Skeletal muscle satellite cell (primary cell): Measurements from ENCODE around the gene STIM2.

Source experiments
- H3K27me3 ChIP-seq: 2 replicates; pipeline ENCODE4 v1.7.0; 2013; ENCODE audit warnings: low read length; ENCODE audit not compliant: control insufficient read depth, insufficient read depth
- H3K36me3 ChIP-seq: 2 replicates; pipeline ENCODE4 v1.7.0; 2013; ENCODE audit warnings: mild to moderate bottlenecking, control low read depth, low read length; ENCODE audit not compliant: insufficient read depth
- H3K4me1 ChIP-seq: 2 replicates; pipeline ENCODE4 v1.7.0; 2013; ENCODE audit warnings: low read length; ENCODE audit not compliant: control insufficient read depth, insufficient read depth
- H3K4me2 ChIP-seq: 2 replicates; pipeline ENCODE4 v1.7.0; 2013; ENCODE audit warnings: mild to moderate bottlenecking, low read length
- H3K4me3 ChIP-seq: 2 replicates; pipeline ENCODE4 v1.7.0; 2013; ENCODE audit warnings: low read length
- H3K9ac ChIP-seq: 2 replicates; pipeline ENCODE4 v1.7.0; 2013; ENCODE audit warnings: mild to moderate bottlenecking, low read depth, low read length, moderate library complexity
- H3K9me3 ChIP-seq: replicated peaks from 2 replicates; pipeline ENCODE4 v1.7.0; 2013; ENCODE audit warnings: mild to moderate bottlenecking, control low read depth, low read length

STIM2 gene

DNA sequence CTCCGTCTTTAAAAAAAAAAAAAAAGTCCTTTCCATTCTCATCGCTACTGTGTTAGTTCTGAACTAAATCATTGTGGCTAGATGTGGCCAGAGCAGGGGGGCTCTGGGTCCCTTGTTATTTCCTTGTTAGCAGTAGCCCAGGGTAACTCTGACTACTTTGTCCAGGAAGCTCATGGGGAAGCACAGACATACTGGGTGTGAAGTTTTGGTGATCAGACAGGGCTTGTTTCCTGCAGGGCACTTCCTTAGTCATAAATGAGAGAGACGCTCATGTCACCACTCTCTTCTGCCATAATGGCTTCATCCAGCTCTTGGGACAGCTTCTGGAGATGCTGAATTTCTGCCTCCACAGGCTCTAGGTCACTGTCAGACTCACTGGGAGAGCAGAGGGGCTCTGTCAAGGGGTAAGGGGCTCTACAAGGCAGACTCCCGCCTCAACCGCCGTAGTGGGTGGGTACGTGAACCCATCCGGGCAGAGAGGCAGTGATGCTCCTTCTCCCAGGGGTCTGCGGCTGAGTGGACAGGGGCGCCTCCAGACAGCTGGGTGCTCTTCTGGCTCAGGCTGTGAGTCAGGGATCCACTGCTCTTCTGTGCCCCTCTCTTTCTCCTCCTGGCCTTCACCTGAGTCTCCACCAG is 12.9 kb downstream of the STIM2 start:
- H3K9ac ChIP-seq: no peak overlapping the region
- H3K36me3 ChIP-seq: no peaks in the 10 kb centered on the region
- H3K9me3 ChIP-seq: no peaks in the 10 kb centered on the region
- no peak overlapping the region for H3K4me3 ChIP-seq
- no peak overlapping the region for H3K4me2 ChIP-seq
- H3K4me1 ChIP-seq: peaks cover 4% of the 10 kb centered on the region
- no peaks in the 10 kb centered on the region for H3K27me3 ChIP-seq

GRCh38 chr4:26874110-26874509 is 13.5 kb downstream of the STIM2 start:
- H3K27me3 ChIP-seq: no peaks in the 10 kb centered on the region
- peaks cover 9% of the 10 kb centered on the region for H3K4me1 ChIP-seq
- H3K36me3 ChIP-seq: no peaks in the 10 kb centered on the region

DNA sequence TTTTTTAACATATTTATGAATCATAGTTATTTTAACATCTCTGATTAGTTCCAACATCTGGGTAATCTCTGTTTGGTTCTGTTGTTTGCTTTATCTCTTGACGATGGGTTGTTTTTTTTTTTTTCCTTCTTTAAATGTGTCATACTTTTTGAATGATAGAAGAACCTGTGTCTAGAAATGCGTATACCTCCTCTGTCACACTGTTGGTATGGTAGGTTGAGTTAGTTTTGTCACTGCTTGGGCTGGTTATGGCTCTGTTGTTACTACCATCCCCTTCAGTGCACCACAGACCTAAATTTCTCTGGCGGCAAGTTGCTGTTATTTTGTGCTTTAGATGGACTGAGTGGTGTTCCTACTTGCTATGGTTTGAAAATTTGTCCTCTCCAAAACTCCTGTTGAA is 16.8 kb downstream of the STIM2 start:
- Histone ChIP-seq H3K27me3 (no peaks in the 10 kb centered on the region), H3K36me3 (no peaks in the 10 kb centered on the region), H3K4me1 (peaks cover 5% of the 10 kb centered on the region)

More at GRCh38 chr4:26874110-26874509, 13.5 kb downstream of the STIM2 start:
- Histone ChIP-seq H3K9me3 (no peaks in the 10 kb centered on the region), H3K4me3 (no peak overlapping the region), H3K4me2 (no peak overlapping the region), H3K9ac (no peak overlapping the region)

DNA sequence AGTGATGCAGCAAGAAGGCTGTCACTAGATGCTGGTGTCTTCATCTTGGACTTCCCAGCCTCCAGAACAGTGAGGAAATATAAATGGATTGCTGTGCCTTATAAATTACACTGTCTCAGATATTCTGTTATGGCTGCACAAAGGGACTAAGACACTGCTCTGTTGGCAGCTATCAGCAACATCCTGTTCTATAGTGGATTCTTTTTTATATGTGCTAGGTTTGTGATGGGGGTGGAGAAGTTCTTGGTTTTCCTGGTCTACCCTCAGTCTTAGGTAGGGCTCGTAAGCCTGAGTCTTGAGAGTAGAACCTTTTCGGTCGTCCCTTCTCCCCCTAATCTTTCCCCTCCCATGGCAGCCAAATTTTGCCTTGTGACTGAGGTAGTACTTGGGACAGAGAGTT is 17.3 kb downstream of the STIM2 start:
- no peak overlapping the region for H3K4me3 ChIP-seq
- H3K9me3 ChIP-seq: no peaks in the 10 kb centered on the region

More for the DNA sequence above, 16.8 kb downstream of the STIM2 start:
- no peaks in the 10 kb centered on the region for H3K9me3 ChIP-seq
- no peak overlapping the region for H3K4me2 ChIP-seq
- no peak overlapping the region for H3K4me3 ChIP-seq
- H3K9ac ChIP-seq: no peak overlapping the region

GRCh38 chr4:26878794-26879391 is 18.3 kb downstream of the STIM2 start:
- Histone ChIP-seq H3K36me3 (no peaks in the 10 kb centered on the region), H3K27me3 (no peaks in the 10 kb centered on the region), H3K4me1 (peaks cover 5% of the 10 kb centered on the region), H3K4me3 (no peak overlapping the region), H3K9me3 (no peaks in the 10 kb centered on the region), H3K9ac (no peak overlapping the region), H3K4me2 (no peak overlapping the region)

More for the DNA sequence above, 17.3 kb downstream of the STIM2 start:
- H3K4me1 ChIP-seq: peaks cover 5% of the 10 kb centered on the region
- no peak overlapping the region for H3K9ac ChIP-seq
- no peaks in the 10 kb centered on the region for H3K36me3 ChIP-seq
- no peaks in the 10 kb centered on the region for H3K27me3 ChIP-seq
- no peak overlapping the region for H3K4me2 ChIP-seq

- Histone ChIP-seq H3K36me3 (no peaks in the 10 kb centered on the region), H3K4me2 (no peak overlapping the region), H3K4me3 (no peak overlapping the region), H3K4me1 (peaks cover 5% of the 10 kb centered on the region), H3K27me3 (no peaks in the 10 kb centered on the region), H3K9me3 (no peaks in the 10 kb centered on the region), H3K9ac (no peak overlapping the region)
Measured at GRCh38 chr4:26879805-26880204, 19.2 kb downstream of the STIM2 start.

DNA sequence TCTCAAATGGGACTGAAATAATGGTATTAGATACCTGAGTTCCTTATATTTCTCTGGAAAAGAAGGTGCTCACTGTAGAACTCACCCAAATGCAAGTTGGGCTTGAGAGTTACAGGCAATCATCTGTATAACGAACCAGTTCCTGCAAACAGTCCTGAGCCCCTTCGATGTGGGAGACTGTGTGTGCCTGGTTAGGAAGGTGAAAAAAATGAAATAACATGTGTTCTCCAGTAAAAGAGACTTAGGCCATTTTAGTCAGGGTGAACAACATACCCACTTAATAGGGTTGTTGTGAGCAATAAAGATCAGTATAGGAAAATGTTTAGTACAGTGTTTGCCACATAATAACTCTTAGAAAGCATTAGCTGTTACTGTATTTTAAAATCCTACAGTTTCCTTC is 23.4 kb downstream of the STIM2 start:
- Histone ChIP-seq H3K27me3 (no peaks in the 10 kb centered on the region), H3K4me1 (peaks cover under 1% of the 10 kb centered on the region), H3K9me3 (no peaks in the 10 kb centered on the region), H3K9ac (no peak overlapping the region), H3K4me3 (no peak overlapping the region), H3K36me3 (no peaks in the 10 kb centered on the region), H3K4me2 (no peak overlapping the region)

GRCh38 chr4:26884486-26884988 is 23.9 kb downstream of the STIM2 start:
- H3K9ac ChIP-seq: no peak overlapping the region
- no peaks in the 10 kb centered on the region for H3K4me1 ChIP-seq
- H3K4me3 ChIP-seq: no peak overlapping the region

GRCh38 chr4:26885912-26886274 is 25.3 kb downstream of the STIM2 start:
- H3K4me2 ChIP-seq: no peak overlapping the region
- no peak overlapping the region for H3K4me3 ChIP-seq
- no peaks in the 10 kb centered on the region for H3K9me3 ChIP-seq
- H3K27me3 ChIP-seq: no peaks in the 10 kb centered on the region
- H3K4me1 ChIP-seq: no peaks in the 10 kb centered on the region
- H3K9ac ChIP-seq: no peak overlapping the region
- no peaks in the 10 kb centered on the region for H3K36me3 ChIP-seq

More at GRCh38 chr4:26884486-26884988, 23.9 kb downstream of the STIM2 start:
- no peaks in the 10 kb centered on the region for H3K9me3 ChIP-seq
- H3K4me2 ChIP-seq: no peak overlapping the region
- no peaks in the 10 kb centered on the region for H3K36me3 ChIP-seq
- H3K27me3 ChIP-seq: no peaks in the 10 kb centered on the region

DNA sequence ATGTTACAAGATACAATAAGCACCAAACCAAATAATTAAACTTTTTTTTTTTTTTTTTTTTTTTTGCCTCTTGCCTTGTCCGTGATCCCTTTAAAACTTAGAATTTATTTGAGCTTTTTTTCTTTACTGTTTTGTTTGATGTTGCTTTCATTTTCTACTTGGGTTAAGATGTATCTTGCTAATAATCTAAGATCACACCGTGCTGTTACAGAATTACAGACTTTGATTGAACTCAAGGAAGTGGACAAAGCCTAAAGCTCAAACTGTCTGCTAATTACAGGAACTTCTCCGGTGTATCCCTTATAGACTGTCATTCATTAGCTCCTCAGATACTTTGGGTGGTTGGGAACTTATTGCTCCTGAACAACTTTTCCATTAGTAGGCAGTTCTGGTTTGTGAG is 26.5 kb downstream of the STIM2 start:
- Histone ChIP-seq H3K4me1 (no peaks in the 10 kb centered on the region), H3K4me2 (no peak overlapping the region), H3K9me3 (no peaks in the 10 kb centered on the region), H3K9ac (no peak overlapping the region), H3K4me3 (no peak overlapping the region), H3K27me3 (no peaks in the 10 kb centered on the region), H3K36me3 (no peaks in the 10 kb centered on the region)

DNA sequence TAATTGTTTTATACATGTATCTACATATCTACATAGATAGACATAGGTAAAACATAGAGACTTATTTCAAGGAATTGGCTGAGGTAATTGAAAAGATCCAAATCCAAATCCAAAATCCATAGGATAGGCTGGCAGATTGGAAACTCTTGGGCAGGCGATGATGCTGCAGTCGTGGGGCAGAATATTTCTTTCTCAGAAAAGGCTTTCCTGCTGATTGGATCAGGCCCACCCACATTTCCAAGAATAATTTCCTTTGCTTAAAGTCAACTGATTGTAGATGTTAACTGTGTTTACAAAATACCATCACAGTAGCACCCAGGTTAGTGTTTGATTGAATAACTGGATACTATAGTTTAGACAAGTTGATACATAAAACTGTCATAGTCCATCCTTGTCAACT is 27.2 kb downstream of the STIM2 start:
- Histone ChIP-seq H3K4me1 (peaks cover 3% of the 10 kb centered on the region), H3K27me3 (no peaks in the 10 kb centered on the region), H3K36me3 (no peaks in the 10 kb centered on the region), H3K4me3 (no peak overlapping the region), H3K4me2 (no peak overlapping the region), H3K9ac (no peak overlapping the region), H3K9me3 (no peaks in the 10 kb centered on the region)

- Histone ChIP-seq H3K9me3 (no peaks in the 10 kb centered on the region), H3K4me2 (no peak overlapping the region), H3K36me3 (no peaks in the 10 kb centered on the region), H3K4me3 (no peak overlapping the region), H3K9ac (no peak overlapping the region), H3K27me3 (no peaks in the 10 kb centered on the region), H3K4me1 (peaks cover 8% of the 10 kb centered on the region)
Measured at GRCh38 chr4:26889356-26889755, 28.7 kb downstream of the STIM2 start.
